H1 (cell line): Measurements from ENCODE around the gene LIG1. TPM values are rescaled to one million over a fixed set of nuclear protein-coding genes. Genes with fewer than 3 reads are reported as not detected.

Source experiments
- CTCF ChIA-PET: fragments of 300-600 bp; sonication (Branson Sonifier 250); formaldehyde crosslinking; loops from one replicate; lab custom pipeline; 2021; ENCODE audit not compliant: partially characterized antibody; lab: Charles Lee
- POLR2A ChIA-PET: fragments of 300-600 bp; sonication (Branson Sonifier 250); formaldehyde crosslinking; loops from one replicate; lab custom pipeline; 2021; ENCODE audit warnings: inconsistent platforms; ENCODE audit not compliant: partially characterized antibody; lab: Charles Lee
- DNase-seq, 2 experiments: peaks; one replicate each; pipeline versions ENCODE4 v3.0.0 to v3.0.0-alpha.2; 2010 to 2022; ENCODE audit warnings: low spot score in 2 of 2, low read depth in 1 of 2, mixed read lengths in 1 of 2
- FAIRE-seq: peaks from 2 replicates; lab custom pipeline; 2011; peaks lifted over from hg19 to GRCh38; lab: Jason Lieb, UNC
- H2AFZ ChIP-seq: 2 replicates; pipeline ENCODE4 v1.8.1; 2012; ENCODE audit warnings: low read length, inconsistent platforms
- H2AK5ac ChIP-seq: 2 replicates; pipeline ENCODE4 v1.6.1; 2013; ENCODE audit warnings: low read depth, low read length
- H2BK120ac ChIP-seq: replicated peaks from 2 replicates; pipeline ENCODE3; 2013; ENCODE audit warnings: low read depth, low read length, inconsistent platforms
- H2BK12ac ChIP-seq: 2 replicates; pipeline ENCODE4 v1.6.1; 2013; ENCODE audit warnings: low read depth, low read length
- H2BK15ac ChIP-seq: 2 replicates; pipeline ENCODE4 v1.6.1; 2013; ENCODE audit warnings: low read length
- H2BK20ac ChIP-seq: 2 replicates; pipeline ENCODE4 v1.6.1; 2013; ENCODE audit warnings: low read length
- H2BK5ac ChIP-seq: 2 replicates; pipeline ENCODE4 v1.6.1; 2013; ENCODE audit warnings: low read depth, low read length
- H3K14ac ChIP-seq: 2 replicates; pipeline ENCODE4 v1.6.1; 2013; ENCODE audit warnings: inconsistent platforms; ENCODE audit not compliant: insufficient read length
- H3K18ac ChIP-seq: 2 replicates; pipeline ENCODE4 v1.6.1; 2013; ENCODE audit warnings: low read length; ENCODE audit errors: extremely low read depth
- H3K23ac ChIP-seq: 2 replicates; pipeline ENCODE4 v1.6.1; 2013; ENCODE audit warnings: inconsistent platforms; ENCODE audit not compliant: insufficient read length
- H3K23me2 ChIP-seq: 2 replicates; pipeline ENCODE4 v1.6.1; 2013; ENCODE audit warnings: low read depth, low read length
- H3K27ac ChIP-seq: 2 replicates; pipeline ENCODE4 v1.6.1; 2011; ENCODE audit warnings: low read depth, low read length, inconsistent platforms
- H3K27me3 ChIP-seq, 4 experiments: replicated peaks in 1 of 4; 1 replicate in 1 of 4; 2 replicates in 3 of 4; pipeline versions ENCODE4 v1.6.1 to v1.8.1; 2011 to 2013; ENCODE audit warnings: low read length in 3 of 4, mild to moderate bottlenecking in 3 of 4, inconsistent platforms in 2 of 4, mixed read lengths in 2 of 4, moderate library complexity in 1 of 4; ENCODE audit not compliant: control insufficient read depth in 3 of 4, insufficient read depth in 3 of 4; ENCODE audit errors: extremely low read depth in 1 of 4
- H3K36me3 ChIP-seq, 4 experiments: 2 replicates each; pipeline versions ENCODE4 v1.6.1 to v1.8.1; 2011 to 2013; ENCODE audit warnings: mild to moderate bottlenecking in 4 of 4, low read length in 3 of 4, moderate library complexity in 2 of 4, control low read depth in 1 of 4, inconsistent platforms in 1 of 4; ENCODE audit not compliant: insufficient read depth in 4 of 4, control insufficient read depth in 2 of 4
- H3K4ac ChIP-seq: replicated peaks from 2 replicates; pipeline ENCODE3; 2013; ENCODE audit warnings: low read length, low read depth, mixed read lengths, inconsistent platforms; ENCODE audit not compliant: insufficient read length
- H3K4me1 ChIP-seq, 4 experiments: replicated peaks in 1 of 4; 1 replicate in 1 of 4; 2 replicates in 3 of 4; pipeline versions ENCODE4 v1.6.1 to v1.8.1; 2011 to 2013; ENCODE audit warnings: low read length in 3 of 4, inconsistent platforms in 2 of 4, mixed read lengths in 1 of 4; ENCODE audit not compliant: insufficient read depth in 4 of 4, control insufficient read depth in 3 of 4
- H3K4me2 ChIP-seq, 2 experiments: 2 replicates each; pipeline versions ENCODE4 v1.6.1 to v1.8.1; 2011 to 2013; ENCODE audit warnings: low read depth in 2 of 2, low read length in 2 of 2, control low read depth in 1 of 2, inconsistent platforms in 1 of 2, mild to moderate bottlenecking in 1 of 2; ENCODE audit not compliant: insufficient read depth in 1 of 2
- H3K4me3 ChIP-seq, 4 experiments: fragments of 200-600, 300-600 bp in 1 of 4; sonication (generic), shearing (Covaris generic), sonication (Bioruptor Twin) in 1 of 4; 2 replicates each; pipeline versions ENCODE4 v1.5.1 to v1.8.1; 2011 to 2016; ENCODE audit warnings: low read length in 4 of 4, low read depth in 3 of 4, control low read depth in 2 of 4, inconsistent platforms in 2 of 4, mild to moderate bottlenecking in 2 of 4, mixed read lengths in 1 of 4, moderate library complexity in 1 of 4; ENCODE audit not compliant: insufficient read depth in 2 of 4; ENCODE audit errors: extremely low read depth in 1 of 4
- H3K56ac ChIP-seq: replicated peaks from 2 replicates; pipeline ENCODE3; 2013; ENCODE audit warnings: low read depth, mild to moderate bottlenecking, mixed read lengths, low read length, inconsistent platforms; ENCODE audit not compliant: insufficient read length
- H3K79me1 ChIP-seq: 2 replicates; pipeline ENCODE4 v1.6.1; 2013; ENCODE audit warnings: low read depth, low read length, control low read depth
- H3K79me2 ChIP-seq, 2 experiments: 2 replicates each; pipeline versions ENCODE4 v1.6.1 to v1.8.1; 2012 to 2013; ENCODE audit warnings: low read length in 2 of 2, mild to moderate bottlenecking in 2 of 2, inconsistent platforms in 1 of 2; ENCODE audit not compliant: insufficient read depth in 2 of 2, control insufficient read depth in 1 of 2
- H3K9ac ChIP-seq, 4 experiments: replicated peaks in 1 of 4; 1 replicate in 1 of 4; 2 replicates in 3 of 4; pipeline versions ENCODE4 v1.6.1 to v1.8.1; 2011 to 2013; ENCODE audit warnings: low read depth in 3 of 4, low read length in 3 of 4, control low read depth in 2 of 4, mild to moderate bottlenecking in 2 of 4, moderate library complexity in 2 of 4, inconsistent platforms in 1 of 4; ENCODE audit errors: extremely low read depth in 1 of 4
- H3K9me3 ChIP-seq, 2 experiments: 2 replicates each; pipeline versions ENCODE4 v1.6.1 to v1.8.1; 2012 to 2013; ENCODE audit warnings: mild to moderate bottlenecking in 2 of 2, moderate library complexity in 2 of 2, control low read depth in 1 of 2, inconsistent platforms in 1 of 2, low read depth in 1 of 2, low read length in 1 of 2, mixed read lengths in 1 of 2; ENCODE audit not compliant: insufficient read depth in 2 of 2
- H4K20me1 ChIP-seq, 2 experiments: replicated peaks in 1 of 2; 2 replicates each; pipeline versions ENCODE3 to v1.8.1; 2011 to 2013; ENCODE audit warnings: inconsistent platforms in 2 of 2, low read length in 2 of 2, mild to moderate bottlenecking in 1 of 2; ENCODE audit not compliant: insufficient read depth in 2 of 2, control insufficient read depth in 1 of 2
- H4K5ac ChIP-seq: 2 replicates; pipeline ENCODE4 v1.6.1; 2013; ENCODE audit warnings: low read length, low read depth, mixed read lengths, inconsistent platforms; ENCODE audit not compliant: insufficient read length
- H4K8ac ChIP-seq: 2 replicates; pipeline ENCODE4 v1.8.0; 2013; ENCODE audit warnings: mild to moderate bottlenecking, moderate library complexity, low read length, inconsistent platforms; ENCODE audit not compliant: insufficient read depth; ENCODE audit errors: extremely low read depth
- H4K91ac ChIP-seq: replicated peaks from 2 replicates; pipeline ENCODE3; 2013; ENCODE audit warnings: low read length, mixed read lengths, inconsistent platforms; ENCODE audit not compliant: insufficient read length
- CTBP2 ChIP-seq: IDR thresholded peaks from 2 replicates; pipeline ENCODE4 v1.7.0; 2011; ENCODE audit warnings: borderline replicate concordance, mild to moderate bottlenecking, moderate library complexity, mixed read lengths, low read length; ENCODE audit not compliant: insufficient read depth, insufficient read length
- GTF2F1 ChIP-seq: IDR thresholded peaks from 2 replicates; pipeline ENCODE4 v1.6.1; 2012; ENCODE audit warnings: low read depth, low read length, improper control_type of control experiment, borderline replicate concordance
- KDM4A ChIP-seq: IDR thresholded peaks from one replicate; pipeline ENCODE4 v1.7.1; 2012; ENCODE audit warnings: low read depth, mild to moderate bottlenecking, moderate library complexity, low read length, inconsistent platforms; ENCODE audit not compliant: severe bottlenecking
- KDM5A ChIP-seq: fragments of 200-600 bp; IDR thresholded peaks from 2 replicates; pipeline ENCODE4 v1.7.1; 2012; ENCODE audit warnings: mild to moderate bottlenecking, low read length, inconsistent platforms, mixed read lengths
- SIX5 ChIP-seq: IDR thresholded peaks from 2 replicates; pipeline ENCODE4 v1.6.1; 2011; ENCODE audit warnings: mild to moderate bottlenecking, low read depth, low read length
- SRF ChIP-seq: IDR thresholded peaks from 2 replicates; pipeline ENCODE4 v1.6.1; 2011; ENCODE audit warnings: mild to moderate bottlenecking, low read depth, low read length, moderate library complexity
- TEAD4 ChIP-seq: IDR thresholded peaks from 2 replicates; pipeline ENCODE4 v1.6.1; 2012; ENCODE audit warnings: low read depth, low read length, inconsistent platforms, mixed read lengths
- WGBS, 2 experiments: shearing (Covaris generic) in 1 of 2; methylation state at CpG; one replicate each; pipeline versions ENCODE4 v1.1.6 to v1.1.7; 2013 to 2015; ENCODE audit warnings: low lambda C conversion rate in 2 of 2, mixed read lengths in 2 of 2, inconsistent platforms in 1 of 2, low coverage in 1 of 2, missing lambda C conversion rate in 1 of 2; ENCODE audit not compliant: insufficient replicate concordance in 2 of 2, insufficient coverage in 1 of 2, insufficient read length in 1 of 2; ENCODE audit errors: extremely low coverage in 1 of 2, missing lambda C conversion rate in 1 of 2; 5-methylcytosine and 5-hydroxymethylcytosine counted together
- polyA plus RNA-seq, 7 experiments: library from polyadenylated mRNA; depleted of rRNA in 3 of 7; stranded (reverse) in 5 of 7; unstranded in 2 of 7; fragments of >200 nt in 5 of 7; fragments of 200-250 nt in 2 of 7; gene quantifications; 1 replicate in 5 of 7; 2 replicates in 1 of 7; 4 replicates in 1 of 7; pipeline versions ENCODE4 v1.2.1 to v1.2.3, GENCODE V29; 2011 to 2013; ENCODE audit warnings: missing spikeins in 2 of 7, mixed read lengths in 2 of 7
- total RNA-seq: library from RNA; stranded (reverse); fragmentation: NEBNext Ultra II Directional; extraction: Animal tissue kit (Norgen Biotek cat#: 25700); gene quantifications from 2 replicates; pipeline ENCODE4 v1.2.1, GENCODE V29; 2021

LIG1 gene
- total and polyA plus RNA-seq, 2 of the 8 experiments (the other 6 are each of a cell fraction or from before 2014, with no cell fraction given): 67.6 to 113 TPM

DNA sequence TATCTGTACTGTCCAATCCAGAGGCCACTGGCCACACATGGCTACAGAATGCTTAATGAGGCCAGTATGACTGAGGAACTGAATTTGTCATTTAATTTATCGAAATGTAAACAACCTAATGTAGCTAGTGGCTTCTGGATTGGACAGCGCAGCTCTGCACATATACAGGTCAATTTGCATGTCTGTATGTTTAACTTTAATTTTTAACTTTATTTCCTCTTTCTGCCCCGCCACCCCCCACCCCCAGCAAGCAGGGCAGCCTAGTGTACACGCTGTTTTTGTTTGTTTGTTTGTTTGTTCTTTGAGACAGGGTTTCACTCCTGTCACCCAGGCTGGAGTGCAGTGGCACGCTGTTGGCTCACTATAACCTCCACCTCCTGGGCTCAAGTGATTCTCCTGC lies 15.9 kb upstream of the LIG1 start:
- DNase-seq: no peak
- no peaks in the 10 kb centered on the region for H3K79me1 ChIP-seq
- no peak overlapping the region for H3K4ac ChIP-seq
- peaks cover 0 to 4% (median 2%) of the 10 kb centered on the region in 4 experiments; a peak in 3 of 7 replicates for H3K4me1 ChIP-seq
- H3K23me2 ChIP-seq: peaks cover 2% of the 10 kb centered on the region; the same call in 1 of the 2 replicates
- H4K91ac ChIP-seq: no peak overlapping the region
- H2BK120ac ChIP-seq: no peak overlapping the region
- H4K5ac ChIP-seq: no peak overlapping the region
- H3K9ac ChIP-seq: no peak overlapping the region
- H3K14ac ChIP-seq: no peak overlapping the region
- no peak overlapping the region for H2BK12ac ChIP-seq
- H3K4me3 ChIP-seq: no peak overlapping the region
- H3K79me2 ChIP-seq: no peaks in the 10 kb centered on the region
- no peaks in the 10 kb centered on the region for H3K27me3 ChIP-seq
- no peak overlapping the region for H3K4me2 ChIP-seq
- no peak overlapping the region for H3K56ac ChIP-seq
- WGBS, 2 experiments: 97% methylated on average over 5 of the region's 5 CpGs; no CpG with 5 or more reads in 1 of the 2 experiments
- no peak for FAIRE-seq
- no peak overlapping the region for H3K18ac ChIP-seq
- TF ChIP-seq KDM4A (no peak), SRF (no peak), GTF2F1 (no peak), TEAD4 (no peak), SIX5 (no peak), CTBP2 (no peak), KDM5A (no peak)
- ChIA-PET POLR2A (interaction anchor here (0.5 to 1.3 kb wide), 2 partner anchors 14 to 106 kb away, joined by 3 to 5 read pairs; no protein-coding TSS in a partner anchor), CTCF (interaction anchor here (1.1 to 2.4 kb wide), 5 partner anchors 8 to 222 kb away, joined by 3 to 11 read pairs (median 4); no protein-coding TSS in a partner anchor)
- no peaks in the 10 kb centered on the region for H4K20me1 ChIP-seq
- no peak overlapping the region for H3K27ac ChIP-seq
- no peak overlapping the region for H2BK20ac ChIP-seq
- no peak overlapping the region for H4K8ac ChIP-seq
- H3K23ac ChIP-seq: no peak overlapping the region
- H2AFZ ChIP-seq: no peak overlapping the region
- no peak overlapping the region for H2AK5ac ChIP-seq
- H2BK15ac ChIP-seq: no peak overlapping the region
- H3K9me3 ChIP-seq: peaks cover 14 to 15% of the 10 kb centered on the region in 2 experiments
- H2BK5ac ChIP-seq: no peak overlapping the region
- H3K36me3 ChIP-seq: peaks cover 0 to 32% (median 13%) of the 10 kb centered on the region in 4 experiments; a peak in 5 of 8 replicates
